GM12878 (cell line): ENCODE measurements around the gene LPAR3. TPM values are rescaled to one million over a fixed set of nuclear protein-coding genes. Genes with fewer than 3 reads are reported as not detected.

Experiments used
- ATAC-seq: fragments of 200-7000 bp; cut with Tn5 transposase; 3 replicates; pipeline ENCODE4 v1.9.1; 2020; ENCODE audit warnings: mild to moderate bottlenecking, moderate library complexity
- BruUV-seq: library from RNA; stranded (reverse); fragments of 400-500 nt; replicated peaks from 2 replicates; lab custom pipeline; 2021; lab: Mats Ljungman, UMichigan
- CTCF ChIA-PET: fragments of 300-600 bp; sonication (Branson Sonifier 250); formaldehyde crosslinking; extraction: SDS; loops from one replicate; lab custom pipeline; 2021; ENCODE audit warnings: inconsistent platforms; lab: Yijun Ruan, JAX
- POLR2A ChIA-PET: fragments of 350-600 bp; formaldehyde crosslinking; extraction: SDS; loops from one replicate; lab custom pipeline; 2021; ENCODE audit warnings: inconsistent platforms; lab: Charles Lee
- RAD21 ChIA-PET: fragments of 300-600 bp; sonication (Branson Sonifier 250); formaldehyde crosslinking; loops from one replicate; lab custom pipeline; 2023; ENCODE audit warnings: antibody characterized with exemption; ENCODE audit not compliant: unreplicated experiment; lab: Charles Lee
- SMC1A ChIA-PET: fragments of 300-600 bp; sonication (Branson Sonifier 250); formaldehyde crosslinking; loops from one replicate; lab custom pipeline; 2023; ENCODE audit not compliant: unreplicated experiment, uncharacterized antibody; lab: Charles Lee
- DNase-seq: peaks from one replicate; pipeline ENCODE4 v3.0.0-alpha.2; 2011; ENCODE audit warnings: low read depth, low spot score
- FAIRE-seq: peaks from 3 replicates; lab custom pipeline; 2011; peaks lifted over from hg19 to GRCh38; lab: Jason Lieb, UNC
- H2AFZ ChIP-seq: 2 replicates; pipeline ENCODE4 v1.6.0; 2011; ENCODE audit warnings: low read depth, low read length, control low read depth; ENCODE audit not compliant: control insufficient read depth
- H3K27ac ChIP-seq: 2 replicates; pipeline ENCODE4 v1.5.1; 2011; ENCODE audit warnings: control low read depth; ENCODE audit not compliant: control insufficient read depth, insufficient read depth
- H3K27me3 ChIP-seq, 2 experiments: replicated peaks in 1 of 2; 2 replicates each; pipeline versions ENCODE4 v1.6.0 to v1.6.1; 2011; ENCODE audit warnings: low read length in 1 of 2; ENCODE audit not compliant: control insufficient read depth in 2 of 2, insufficient read depth in 2 of 2
- H3K36me3 ChIP-seq, 2 experiments: 2 replicates each; pipeline ENCODE4 v1.5.1; 2011; ENCODE audit warnings: low read length in 1 of 2; ENCODE audit not compliant: control insufficient read depth in 2 of 2, insufficient read depth in 2 of 2
- H3K4me1 ChIP-seq: 2 replicates; pipeline ENCODE4 v1.6.1; 2011; ENCODE audit warnings: mild to moderate bottlenecking, low read length, moderate library complexity, mixed read lengths; ENCODE audit not compliant: control insufficient read depth, insufficient read depth
- H3K4me2 ChIP-seq: 2 replicates; pipeline ENCODE4 v1.6.0; 2011; ENCODE audit warnings: control low read depth; ENCODE audit not compliant: control insufficient read depth, insufficient read depth
- H3K4me3 ChIP-seq: fragments of 200-600 bp; sonication (generic); 2 replicates; pipeline ENCODE4 v1.5.1; 2016
- H3K79me2 ChIP-seq: 2 replicates; pipeline ENCODE4 v1.6.0; 2011; ENCODE audit warnings: low read length; ENCODE audit not compliant: control insufficient read depth, insufficient read depth
- H3K9ac ChIP-seq: 2 replicates; pipeline ENCODE4 v1.8.0; 2011; ENCODE audit warnings: low read length, control low read depth, mixed read lengths; ENCODE audit not compliant: control insufficient read depth, insufficient read depth
- H3K9me3 ChIP-seq: replicated peaks from 3 replicates; pipeline ENCODE4 v1.5.1; 2011; ENCODE audit warnings: mild to moderate bottlenecking, low read length; ENCODE audit not compliant: control insufficient read depth, insufficient read depth
- H4K20me1 ChIP-seq: 2 replicates; pipeline ENCODE4 v1.6.0; 2011; ENCODE audit not compliant: control insufficient read depth, insufficient read depth
- EGR1 ChIP-seq, 2 experiments: IDR thresholded peaks; 1 replicate in 1 of 2; 2 replicates in 1 of 2; pipeline ENCODE4 v1.6.1; 2011 to 2012; ENCODE audit warnings: low read depth in 2 of 2, low read length in 2 of 2, borderline replicate concordance in 1 of 2, mild to moderate bottlenecking in 1 of 2, moderate library complexity in 1 of 2
- MYC ChIP-seq: IDR thresholded peaks from 2 replicates; pipeline ENCODE4 v1.6.1; 2011; ENCODE audit warnings: mild to moderate bottlenecking, low read length, moderate library complexity, inconsistent platforms; ENCODE audit not compliant: insufficient read depth, insufficient replicate concordance, insufficient read length, severe bottlenecking
- PRDM15 ChIP-seq: fragments of 450-650 bp; formaldehyde crosslinking; IDR thresholded peaks from 2 replicates; pipeline ENCODE4 v1.4.0; 2020; ENCODE audit warnings: mild to moderate bottlenecking, moderate library complexity
- WGBS: methylation state at CpG from one replicate; pipeline ENCODE4 v1.1.6; 2016; ENCODE audit warnings: low lambda C conversion rate; ENCODE audit not compliant: insufficient replicate concordance, insufficient coverage; ENCODE audit errors: missing lambda C conversion rate; 5-methylcytosine and 5-hydroxymethylcytosine counted together
- in situ Hi-C: fragments of 300-500 bp; cut with MboI; formaldehyde crosslinking; loops from 9 replicates; pipeline ENCODE4 v1.14.3; 2018; ENCODE audit warnings: mixed read lengths
- intact Hi-C: fragments of 100-400 bp; cut with micrococcal nuclease; formaldehyde crosslinking; loops from one replicate; pipeline ENCODE4 v1.14.2; 2022; ENCODE audit not compliant: unreplicated experiment
- polyA plus RNA-seq, 11 experiments: library from polyadenylated mRNA; depleted of rRNA in 4 of 11; unstranded in 6 of 11; stranded (reverse) in 5 of 11; fragments of >200 nt; fragmentation: Nextera tagmentation in 4 of 11; fragmentation: Illumina TruSeq in 1 of 11; extraction: Ambion mirVana in 4 of 11; extraction: Trizol in 1 of 11; gene quantifications; 1 replicate in 1 of 11; 2 replicates in 10 of 11; pipeline versions ENCODE4 v1.2.1 to v1.2.3, GENCODE V29; 2011 to 2016; ENCODE audit warnings: inconsistent platforms in 2 of 11, missing spikeins in 2 of 11, low read depth in 1 of 11
- total RNA-seq, 4 experiments: library from RNA; depleted of rRNA in 3 of 4; stranded (reverse); fragments of >200 nt in 3 of 4; fragmentation: Illumina TruSeq in 1 of 4; extraction: Trizol in 1 of 4; gene quantifications; 2 replicates each; pipeline versions ENCODE4 v1.2.1 to v1.2.3, GENCODE V29; 2013 to 2021

The LPAR3 gene
- total and polyA plus RNA-seq, 10 of the 15 experiments (the other 5 are each of a cell fraction or from before 2014, with no cell fraction given): 0.03 to 0.31 (median 0.09) TPM; not detected in 3

- H3K4me3 ChIP-seq: no peak overlapping the region
- no peaks in the 10 kb centered on the region; a peak in 1 of 4 replicates for H3K27me3 ChIP-seq
- ChIA-PET SMC1A (interaction anchor here (0.9 kb wide), 1 partner anchor 23 kb away, joined by 4 read pairs; no protein-coding TSS in a partner anchor), POLR2A (no interaction called here), CTCF (no interaction called here), RAD21 (no interaction called here)
- FAIRE-seq: no peak
- no peaks in the 10 kb centered on the region for H3K4me1 ChIP-seq
- H3K27ac ChIP-seq: no peak overlapping the region
- no peak for ATAC-seq
- H4K20me1 ChIP-seq: no peaks in the 10 kb centered on the region
- intact Hi-C loops: no loop called here
- no peak overlapping the region for H2AFZ ChIP-seq
- H3K4me2 ChIP-seq: no peak overlapping the region
- no peak for TF ChIP-seq MYC
- TF ChIP-seq PRDM15 (CRISPR knock-in tag): no peak
- no peak for TF ChIP-seq EGR1 (IDR thresholded peaks at IDR 0.05; ENCODE audit: borderline replicate concordance in 1 of 2, low read depth in 2 of 2, low read length in 2 of 2)
- H3K9ac ChIP-seq: no peak overlapping the region
- H3K9me3 ChIP-seq: no peaks in the 10 kb centered on the region; the same call in 2 of the 3 replicates
- no peak for DNase-seq
- in situ Hi-C loops: no loop called here
- no TSS peak for BruUV-seq
- no peaks in the 10 kb centered on the region for H3K36me3 ChIP-seq
- 17% methylated on average over 7 of the region's 7 CpGs for WGBS
- no peaks in the 10 kb centered on the region for H3K79me2 ChIP-seq
These were observed 8.2 kb downstream of the LPAR3 start for GRCh38 chr1:84884671-84885389.
